ENCODE data around the gene STAC3. TPM values are rescaled to one million over a fixed set of nuclear protein-coding genes. Genes with fewer than 3 reads are reported as not detected.

Gene STAC3
- total RNA-seq, 4 donors from 2014 or later = 459 to 1,596 (median 855) TPM

GRCh38 chr12:57229634-57230380 lies 21.2 kb downstream of the STAC3 start, which contains the start of gene SHMT2:
Gene SHMT2, plus strand, starts transcription at chr12:57229711. Its CDS starts 68 bp downstream, at chr12:57229779.
- Histone ChIP-seq H3K27ac (peak within 1 kb of the TSS; percentile 81 to 85 (median 82)), H3K27me3 (peaks cover 15 to 19% (median 17%) of the 10 kb centered on the region in 3 donors), H3K36me3 (peaks cover 0 to 18% of the 10 kb centered on the region in 2 donors), H3K4me1 (peaks cover 10 to 12% of the 10 kb centered on the region in 2 donors), H3K4me3 (peak within 1 kb of the TSS; percentile 65 to 84 (median 77)), H3K9me3 (no peaks in the 10 kb centered on the region)
- peak; percentile 96 to 98 for ATAC-seq
- in situ Hi-C loops (cut with MboI; ENCODE audit: low sequenced_read_pairs in 4 of 4) = no loop called here
- TF ChIP-seq CTCF (IDR thresholded peaks at IDR 0.05 in 4 of 5, conservative IDR thresholded peaks at IDR 0.05 in 1 of 5) (no peak), POLR2A (IDR thresholded peaks at IDR 0.05) (peak; percentile 38 to 44)
- intact Hi-C loops (cut with DNase I; ENCODE audit: low total_unique reads) = no loop called here
- DNase-seq = peak; percentile 90 to 91

- Histone ChIP-seq H3K4me1 (peaks cover 10 to 12% of the 10 kb centered on the region in 2 donors), H3K27me3 (peaks cover 20 to 25% (median 22%) of the 10 kb centered on the region in 3 donors), H3K27ac (peak overlapping the region; percentile 81 to 85 (median 82)), H3K4me3 (peak overlapping the region; percentile 65 to 84 (median 77)), H3K36me3 (peaks cover 0 to 18% of the 10 kb centered on the region in 2 donors), H3K9me3 (no peaks in the 10 kb centered on the region)
- DNase-seq = no peak
- intact Hi-C loops (cut with DNase I; ENCODE audit: low total_unique reads) (no loop called here), in situ Hi-C loops (cut with MboI; ENCODE audit: low sequenced_read_pairs in 4 of 4) (no loop called here)
- ATAC-seq = no peak
- TF ChIP-seq POLR2A (IDR thresholded peaks at IDR 0.05) (no peak), CTCF (IDR thresholded peaks at IDR 0.05 in 4 of 5, conservative IDR thresholded peaks at IDR 0.05 in 1 of 5) (peak in 3 of 5 experiments; percentile 13 to 51 (median 24))
These were observed 21.8 kb downstream of the STAC3 start for GRCh38 chr12:57229046-57229633.

GRCh38 chr12:57227315-57228115 lies 23.5 kb downstream of the STAC3 start:
- Histone ChIP-seq H3K9me3 (no peaks in the 10 kb centered on the region), H3K36me3 (peaks cover 0 to 2% of the 10 kb centered on the region in 2 donors), H3K4me1 (peaks cover 10 to 12% of the 10 kb centered on the region in 2 donors), H3K27me3 (peaks cover 24 to 39% (median 31%) of the 10 kb centered on the region in 3 donors), H3K27ac (no peak overlapping the region), H3K4me3 (no peak overlapping the region)
- intact Hi-C loops (cut with DNase I; ENCODE audit: low total_unique reads) (no loop called here), in situ Hi-C loops (cut with MboI; ENCODE audit: low sequenced_read_pairs in 4 of 4) (no loop called here)
- no peak for ATAC-seq
- TF ChIP-seq CTCF (IDR thresholded peaks at IDR 0.05 in 4 of 5, conservative IDR thresholded peaks at IDR 0.05 in 1 of 5) (no peak), POLR2A (IDR thresholded peaks at IDR 0.05) (no peak)
- DNase-seq = no peak

GRCh38 chr12:57226588-57227314 lies 24.2 kb downstream of the STAC3 start:
- intact Hi-C loops (cut with DNase I; ENCODE audit: low total_unique reads) (no loop called here), in situ Hi-C loops (cut with MboI; ENCODE audit: low sequenced_read_pairs in 4 of 4) (no loop called here)
- Histone ChIP-seq H3K36me3 (no peaks in the 10 kb centered on the region), H3K4me3 (no peak overlapping the region), H3K27ac (no peak overlapping the region), H3K4me1 (peaks cover 10 to 12% of the 10 kb centered on the region in 2 donors), H3K27me3 (peaks cover 29 to 46% (median 39%) of the 10 kb centered on the region in 3 donors), H3K9me3 (no peaks in the 10 kb centered on the region)
- no peak for DNase-seq
- TF ChIP-seq POLR2A (IDR thresholded peaks at IDR 0.05) (no peak), CTCF (IDR thresholded peaks at IDR 0.05 in 4 of 5, conservative IDR thresholded peaks at IDR 0.05 in 1 of 5) (no peak)
- ATAC-seq = no peak
